ENCODE results near the gene PDE3A. TPM values are rescaled to one million over a fixed set of nuclear protein-coding genes. Genes with fewer than 3 reads are reported as not detected.

PDE3A gene
- total RNA-seq, 1 experiment from 2014 or later = 0.40 TPM

GRCh38 chr12:20491290-20491689, 123.0 kb downstream of the PDE3A start:
- DNase-seq (ENCODE audit: low read depth) = no peak

- peak; percentile 94 for DNase-seq (ENCODE audit: low read depth)
Measured at GRCh38 chr12:20492251-20492760, 124.0 kb downstream of the PDE3A start.

GRCh38 chr12:20493934-20494333, 125.6 kb downstream of the PDE3A start:
- no peak for DNase-seq (ENCODE audit: low read depth)

- no peak for DNase-seq (ENCODE audit: low read depth)
Measured at GRCh38 chr12:20494851-20495250, 126.5 kb downstream of the PDE3A start.

GRCh38 chr12:20495997-20496396, 127.7 kb downstream of the PDE3A start:
- DNase-seq (ENCODE audit: low read depth) = no peak

DNA sequence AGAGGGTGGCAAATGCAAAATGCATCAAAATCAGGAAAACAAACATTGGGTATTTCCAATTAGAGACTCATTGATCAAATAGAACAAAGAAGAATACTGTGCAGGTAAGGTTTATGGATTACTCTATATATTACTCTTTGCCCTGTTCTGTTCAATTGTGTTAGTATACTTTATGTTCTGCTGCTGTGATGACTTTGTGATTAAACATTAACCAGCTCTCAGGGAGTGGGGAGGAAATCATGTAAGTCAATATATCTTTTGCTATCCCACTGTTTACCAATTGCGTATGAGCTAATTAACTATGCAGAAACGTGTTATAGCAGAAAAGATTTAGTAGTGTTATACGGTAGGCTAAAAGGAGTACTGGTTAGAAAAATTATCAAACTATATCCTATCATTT, 129.4 kb downstream of the PDE3A start:
- no peak for DNase-seq (ENCODE audit: low read depth)

DNA sequence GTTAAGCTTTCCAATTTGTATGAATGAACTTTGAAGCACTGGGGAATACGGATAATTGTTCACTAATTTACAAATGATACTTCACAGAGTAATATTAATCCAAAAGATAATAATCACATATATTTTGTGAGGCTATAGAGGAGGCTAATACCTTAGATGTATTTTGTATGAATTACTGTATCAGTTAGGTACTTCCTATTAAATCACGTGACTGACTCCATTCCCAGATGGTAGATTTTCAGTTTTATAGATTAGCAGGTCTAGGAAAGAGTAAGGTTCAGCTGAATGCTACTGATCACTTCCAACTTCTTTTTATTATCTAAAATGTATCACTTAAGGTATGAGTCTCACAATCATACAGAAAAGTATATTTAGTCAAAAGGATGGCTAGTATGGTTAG, 133.6 kb downstream of the PDE3A start:
- DNase-seq (ENCODE audit: low read depth) = no peak

DNA sequence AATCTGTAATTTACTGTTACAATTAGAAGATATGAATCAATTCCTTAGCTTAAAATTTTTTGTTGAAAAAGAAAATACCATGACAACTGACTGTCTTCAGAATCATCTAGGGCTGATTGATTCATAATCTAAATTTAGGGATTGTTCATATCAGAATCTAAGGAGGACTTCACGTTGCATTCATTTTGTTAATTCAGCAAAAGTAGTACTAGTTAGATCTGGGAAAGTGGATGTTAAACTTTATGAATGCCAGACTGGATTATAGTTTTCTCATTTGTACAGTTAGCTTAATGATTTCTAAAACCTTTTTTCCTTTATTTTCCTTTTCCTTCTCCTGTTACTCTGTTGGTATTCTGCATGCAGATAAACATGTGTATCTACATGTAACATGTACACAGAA, 135.5 kb downstream of the PDE3A start:
- no peak for DNase-seq (ENCODE audit: low read depth)

GRCh38 chr12:20505056-20505455, 136.7 kb downstream of the PDE3A start:
- no peak for DNase-seq (ENCODE audit: low read depth)

DNA sequence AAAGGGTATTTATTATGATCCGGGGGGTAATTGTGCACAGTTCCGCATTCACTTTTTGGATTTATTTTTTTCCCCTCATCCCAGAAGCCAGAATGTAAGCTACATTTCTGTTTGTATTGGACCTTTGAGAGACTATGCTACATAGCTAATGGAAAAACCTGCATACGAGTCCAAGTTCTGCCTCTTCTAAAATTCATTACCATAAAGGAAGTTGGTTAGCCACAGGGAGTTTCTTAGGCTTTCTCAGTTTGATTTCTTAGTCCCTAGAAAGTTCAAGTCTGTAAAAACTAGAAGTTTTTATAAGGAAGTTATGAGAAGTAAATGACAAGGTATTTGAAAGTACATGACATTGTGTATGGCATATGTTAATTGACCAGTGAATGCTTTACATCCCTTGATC, 138.7 kb downstream of the PDE3A start:
- DNase-seq (ENCODE audit: low read depth) = no peak

DNA sequence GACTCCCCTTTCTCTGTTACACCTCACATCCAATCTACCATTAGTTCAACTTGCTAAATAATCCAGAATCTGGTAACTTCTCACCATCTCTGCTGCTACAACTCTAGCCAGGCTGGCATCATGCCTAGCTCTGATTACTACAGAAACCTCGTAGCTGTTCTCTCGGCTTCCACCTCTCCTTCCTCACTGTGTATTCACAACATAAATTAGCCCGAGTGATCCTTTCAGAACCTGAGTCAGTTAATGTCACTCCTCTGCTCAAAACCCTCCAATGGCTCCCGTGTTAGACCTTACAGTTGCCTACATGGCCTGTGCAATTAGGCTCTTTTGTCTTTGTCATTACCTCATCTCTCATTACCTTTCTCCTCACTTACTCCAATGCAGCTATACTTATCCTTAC, 139.4 kb downstream of the PDE3A start:
- no peak for DNase-seq (ENCODE audit: low read depth)

GRCh38 chr12:20508359-20508758, 140.0 kb downstream of the PDE3A start:
- DNase-seq (ENCODE audit: low read depth) = no peak

DNA sequence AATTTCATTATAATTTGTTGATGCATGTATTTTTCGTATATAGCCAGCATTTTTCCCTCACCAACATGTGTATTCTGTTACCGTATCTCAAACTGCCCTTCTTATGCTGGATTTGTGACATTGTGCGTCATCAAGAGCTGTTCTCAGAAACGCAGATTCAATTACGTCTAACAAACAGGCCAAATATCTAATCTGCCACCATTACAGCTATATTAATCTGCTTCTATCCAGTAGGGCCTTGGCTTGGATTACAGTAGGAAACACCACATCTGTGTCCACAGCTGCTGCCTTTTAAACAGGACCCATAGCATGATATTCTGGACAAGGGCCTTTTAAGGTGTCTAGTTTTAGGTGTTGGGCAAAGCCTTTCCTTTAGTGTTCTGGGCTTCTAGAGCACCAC, 140.6 kb downstream of the PDE3A start:
- no peak for DNase-seq (ENCODE audit: low read depth)

GRCh38 chr12:20510811-20511210, 142.5 kb downstream of the PDE3A start:
- no peak for DNase-seq (ENCODE audit: low read depth)

GRCh38 chr12:20513189-20513588, 144.9 kb downstream of the PDE3A start:
- DNase-seq (ENCODE audit: low read depth) = no peak

- no peak for DNase-seq (ENCODE audit: low read depth)
Measured at GRCh38 chr12:20514598-20514997, 146.3 kb downstream of the PDE3A start.

DNA sequence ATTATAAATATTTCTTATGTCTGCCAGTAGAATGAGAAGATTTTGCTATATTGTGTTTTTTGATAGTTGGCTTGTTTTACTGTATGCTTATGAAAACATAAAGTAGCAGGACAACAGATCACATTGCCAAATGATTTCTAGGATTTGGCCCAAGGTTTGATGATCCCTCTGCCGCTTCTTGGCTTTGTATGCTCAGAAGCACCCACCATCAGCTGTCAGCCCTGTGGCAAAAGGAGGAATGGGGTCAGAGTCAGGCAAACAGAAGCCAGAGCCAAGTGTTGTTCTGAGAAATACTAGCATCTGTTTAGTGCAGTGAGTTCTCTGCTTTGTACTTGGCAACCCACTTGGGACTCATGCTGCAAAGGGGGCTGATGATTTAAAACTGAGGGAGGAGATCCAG, 152.2 kb downstream of the PDE3A start:
- no peak for DNase-seq (ENCODE audit: low read depth)

GRCh38 chr12:20523658-20524057, 155.3 kb downstream of the PDE3A start:
- DNase-seq (ENCODE audit: low read depth) = no peak

DNA sequence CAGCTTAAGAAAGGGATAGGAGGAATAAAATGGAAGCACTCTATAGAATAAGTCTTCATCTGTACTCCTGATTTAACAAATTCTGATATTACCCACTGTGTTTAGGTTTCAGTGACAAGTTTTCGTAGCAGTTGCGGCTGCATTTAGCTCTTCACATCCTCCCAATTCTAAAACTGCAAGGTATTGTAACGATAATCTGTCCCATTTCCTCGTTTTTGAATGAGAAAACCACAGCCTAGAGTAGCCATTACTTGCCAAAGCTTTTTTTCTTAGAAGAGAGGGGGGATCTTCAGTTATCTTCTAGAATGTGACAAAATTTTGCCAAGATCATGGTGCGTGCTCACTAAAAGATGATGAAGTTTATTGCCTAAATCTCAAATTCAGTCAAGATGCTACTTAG, 155.8 kb downstream of the PDE3A start:
- no peak for DNase-seq (ENCODE audit: low read depth)

GRCh38 chr12:20525064-20525610, 156.8 kb downstream of the PDE3A start:
- DNase-seq (ENCODE audit: low read depth) = no peak

DNA sequence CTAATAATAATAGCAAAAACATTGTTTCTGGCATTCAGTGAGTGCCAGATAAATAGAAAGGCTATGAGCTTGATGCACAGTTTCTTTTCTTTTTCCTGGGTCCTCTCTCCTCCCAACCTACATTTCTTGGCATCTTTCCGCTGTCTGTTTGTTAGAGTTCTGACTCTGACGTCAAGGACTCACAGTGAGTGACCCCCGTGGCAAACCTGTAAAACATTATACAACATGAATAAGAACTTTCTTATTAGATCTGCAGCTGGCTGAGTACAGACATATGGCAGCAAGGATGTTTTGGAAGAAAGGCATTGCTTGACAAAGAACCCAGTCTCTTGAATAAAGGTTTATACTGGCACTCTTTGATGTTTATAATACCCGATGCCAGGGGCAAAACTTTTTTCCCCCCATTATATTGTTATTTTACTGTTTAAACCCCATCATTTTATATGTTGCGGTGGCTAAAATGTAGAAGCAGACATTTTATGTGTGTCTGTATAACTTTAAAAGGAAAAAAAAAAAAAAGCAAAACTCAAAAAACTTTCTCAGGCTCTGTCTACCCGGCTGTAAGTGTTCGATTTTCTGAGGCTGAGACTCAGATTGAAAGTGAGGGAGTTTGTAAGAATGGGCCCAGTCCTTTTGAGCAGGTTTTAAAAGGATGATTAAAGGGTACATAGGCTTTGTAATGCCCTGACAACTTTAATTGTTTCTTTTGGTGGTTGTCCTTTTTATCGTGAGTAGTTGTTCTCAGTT, 159.3 kb downstream of the PDE3A start:
- no peak for DNase-seq (ENCODE audit: low read depth)

- DNase-seq (ENCODE audit: low read depth) = no peak
Measured at GRCh38 chr12:20528208-20528607, 159.9 kb downstream of the PDE3A start.

- DNase-seq (ENCODE audit: low read depth) = no peak
Measured at GRCh38 chr12:20546267-20546666, 177.9 kb downstream of the PDE3A start.
